GM21381 (cell line): Measurements from ENCODE around the gene MEGF6.

ENCODE experiments used
- ATAC-seq: cut with Tn5 transposase; IDR thresholded peaks from one replicate; pipeline ENCODE4 v1.9.1; 2021; ENCODE audit warnings: mild to moderate bottlenecking, moderate library complexity; ENCODE audit not compliant: unreplicated experiment

MEGF6 gene

DNA sequence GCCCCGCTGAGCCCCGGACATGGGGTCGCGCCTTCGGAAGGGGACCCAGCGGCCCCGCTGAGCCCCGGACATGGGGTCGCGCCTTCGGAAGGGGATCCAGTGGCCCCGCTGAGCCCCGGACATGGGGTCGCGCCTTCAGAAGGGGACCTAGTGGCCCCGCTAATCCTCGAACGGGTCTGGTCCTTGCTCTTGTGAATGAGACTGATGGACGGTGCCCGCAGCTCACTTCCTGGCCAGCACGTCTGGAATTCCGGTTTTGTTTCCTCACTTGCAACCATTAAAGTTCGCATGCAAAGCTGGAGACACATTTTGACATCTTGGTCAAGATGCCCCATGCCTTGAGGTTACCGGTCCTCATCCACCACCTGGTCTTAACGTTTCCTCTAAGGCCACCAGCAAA is 33.0 kb upstream of the MEGF6 start:
- ATAC-seq: no peak

DNA sequence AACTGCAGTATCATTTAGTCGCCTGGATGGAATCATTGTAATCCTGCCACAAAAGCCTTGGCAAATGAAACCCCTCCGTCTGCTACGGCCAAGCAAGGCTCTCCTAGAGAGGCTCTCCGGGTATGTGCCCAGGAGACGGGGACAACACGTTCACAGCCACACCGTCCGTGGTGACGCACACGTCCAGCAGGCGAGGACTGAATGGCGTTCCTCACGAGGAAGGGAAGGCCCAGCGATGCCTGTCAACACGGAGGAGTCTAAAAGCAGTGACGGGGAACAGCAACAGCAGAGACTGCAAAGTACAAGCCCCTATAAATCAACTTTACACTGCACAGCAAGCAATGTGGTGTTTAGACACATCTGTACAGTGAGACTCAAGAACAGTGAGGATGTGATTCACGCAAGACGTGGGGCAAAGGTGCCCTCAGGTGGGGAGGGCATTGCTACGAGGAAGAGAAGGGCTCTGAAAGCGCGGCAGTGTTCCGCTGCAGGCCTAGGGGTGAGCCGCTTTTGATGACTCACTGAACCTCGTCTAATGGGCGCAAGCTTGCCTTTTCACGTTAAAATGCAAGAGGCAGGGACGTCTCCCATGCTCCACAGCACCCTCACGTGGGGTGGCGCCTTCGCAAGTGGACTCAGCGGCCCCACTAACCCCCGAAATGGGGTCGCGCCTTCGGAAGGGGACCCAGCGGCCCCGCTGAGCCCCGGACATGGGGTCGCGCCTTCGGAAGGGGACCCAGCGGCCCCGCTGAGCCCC is 31.8 kb upstream of the MEGF6 start:
- ATAC-seq: no peak

DNA sequence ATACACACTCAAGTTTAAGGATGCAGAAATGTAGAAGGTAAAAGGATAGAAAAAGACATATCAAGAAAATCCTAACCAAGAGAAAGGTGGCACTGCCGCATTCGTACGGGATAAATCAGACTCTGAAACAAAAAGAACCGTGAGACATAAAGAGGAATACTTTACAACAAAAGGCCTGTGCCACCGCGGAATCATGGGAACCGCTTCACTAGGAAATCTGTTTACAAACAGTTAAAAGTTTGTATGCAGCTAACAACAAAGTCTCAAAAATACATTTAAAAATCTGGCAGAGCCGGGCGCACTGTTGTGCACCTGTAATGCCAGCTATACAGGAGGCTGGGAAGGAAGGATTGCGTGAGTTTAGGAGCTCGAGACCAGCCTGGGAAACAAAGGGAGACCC is 30.5 kb upstream of the MEGF6 start:
- ATAC-seq: no peak

DNA sequence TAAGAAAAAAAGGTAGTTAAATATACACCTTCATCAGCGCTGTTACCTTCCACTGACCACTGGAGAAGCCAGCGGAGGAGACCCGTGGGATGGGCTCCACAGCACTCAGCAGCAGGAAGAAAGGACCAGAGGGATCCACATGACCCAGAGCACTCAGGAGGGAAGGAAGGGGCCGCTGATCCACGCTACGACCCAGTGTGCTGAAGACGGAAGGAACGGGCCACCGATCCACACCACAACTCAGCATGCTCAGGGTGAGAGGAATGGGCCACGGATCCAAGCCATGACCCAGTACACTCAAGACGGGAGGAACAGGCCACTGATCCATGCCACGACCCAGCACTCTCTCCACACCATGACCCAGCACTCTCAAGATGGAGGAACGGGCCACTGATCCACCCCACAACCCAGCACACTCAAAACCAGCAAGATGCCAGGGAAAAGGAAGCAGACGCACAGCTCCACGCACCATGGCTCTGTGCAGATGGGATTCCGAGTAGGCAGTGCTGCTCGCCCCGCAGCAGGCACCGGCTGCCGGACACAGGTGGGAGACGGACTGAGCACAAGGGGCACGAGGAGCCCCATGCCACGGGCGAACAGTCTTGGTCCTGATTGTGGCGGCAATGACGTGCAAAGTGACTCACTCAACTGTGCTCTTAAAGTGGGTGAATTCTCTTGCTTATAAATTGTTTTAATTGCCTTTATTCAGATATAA is 29.9 kb upstream of the MEGF6 start:
- ATAC-seq: no peak

DNA sequence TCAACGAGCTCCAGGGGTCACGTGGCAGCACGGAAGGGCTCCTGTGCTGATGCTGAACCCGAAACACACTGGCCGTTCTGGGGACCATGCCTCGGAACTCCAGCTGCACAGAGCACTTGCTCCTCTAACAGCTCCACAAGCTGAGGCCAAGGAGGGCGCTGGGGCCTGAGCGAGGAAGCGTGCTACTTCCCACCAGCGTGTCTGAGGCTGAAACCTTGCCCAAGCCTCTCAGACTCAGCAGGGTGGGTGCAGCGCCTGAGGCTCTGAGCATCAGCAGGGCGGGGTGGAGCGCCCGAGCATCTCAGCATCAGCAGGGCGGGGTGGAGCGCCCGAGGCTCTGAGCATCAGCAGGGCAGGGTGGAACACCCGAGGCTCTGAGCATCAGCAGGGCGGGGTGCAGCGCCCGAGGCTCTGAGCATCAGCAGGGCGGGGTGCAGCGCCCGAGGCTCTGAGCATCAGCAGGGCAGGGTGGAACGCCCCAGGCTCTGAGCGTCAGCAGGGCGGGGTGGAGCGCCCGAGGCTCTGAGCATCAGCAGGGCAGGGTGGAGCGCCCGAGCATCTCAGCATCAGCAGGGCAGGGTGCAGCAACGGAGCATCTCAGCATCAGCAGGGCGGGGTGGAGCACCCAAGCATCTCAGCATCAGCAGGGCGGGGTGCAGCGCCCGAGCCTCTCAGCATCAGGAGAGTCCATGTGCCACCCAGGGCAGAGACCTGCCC is 29.0 kb upstream of the MEGF6 start:
- ATAC-seq: no peak

DNA sequence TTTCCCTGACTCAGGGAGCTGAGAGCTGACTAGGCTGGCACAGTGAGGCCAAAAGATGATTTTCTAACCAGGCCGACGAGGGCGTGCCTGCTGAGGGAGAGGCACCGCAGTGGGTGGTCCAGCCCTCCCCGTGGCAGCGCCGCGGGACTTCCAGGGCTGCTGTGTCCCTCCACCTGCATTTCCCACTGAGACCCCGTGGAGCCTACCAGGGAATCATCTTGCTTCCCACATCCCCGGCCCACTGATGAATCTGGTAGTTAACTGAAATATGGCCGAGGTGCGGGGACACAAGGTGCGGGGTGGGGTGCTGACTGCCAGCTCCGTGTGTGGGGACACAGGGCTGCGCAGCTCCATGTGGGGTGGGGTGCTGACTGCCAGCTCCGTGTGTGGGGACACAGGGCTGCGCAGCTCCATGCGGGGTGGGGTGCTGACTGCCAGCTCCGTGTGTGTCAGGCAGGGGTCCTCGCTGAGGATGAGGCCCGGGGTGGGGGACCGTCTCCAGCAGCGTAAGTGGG is 28.1 kb upstream of the MEGF6 start:
- no peak for ATAC-seq

DNA sequence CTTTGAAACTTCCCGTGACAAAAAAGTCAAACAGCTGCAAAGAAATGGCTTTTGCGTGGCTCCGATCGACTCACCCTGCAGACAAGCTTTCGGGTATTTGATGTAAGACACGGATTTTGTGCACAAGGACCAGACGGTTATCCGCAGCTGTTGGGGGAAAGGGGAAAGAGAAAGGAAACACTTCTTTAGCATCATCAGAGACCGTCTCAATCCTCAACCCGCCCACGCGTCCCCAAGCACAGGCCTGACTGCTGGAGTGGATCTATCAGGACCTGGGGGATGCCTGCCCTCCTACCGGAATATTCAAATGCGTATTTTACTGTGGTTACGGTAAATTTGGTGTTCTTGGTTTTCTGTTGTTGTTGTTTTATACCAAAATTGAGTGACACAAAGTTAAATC is 27.4 kb upstream of the MEGF6 start:
- no peak for ATAC-seq

DNA sequence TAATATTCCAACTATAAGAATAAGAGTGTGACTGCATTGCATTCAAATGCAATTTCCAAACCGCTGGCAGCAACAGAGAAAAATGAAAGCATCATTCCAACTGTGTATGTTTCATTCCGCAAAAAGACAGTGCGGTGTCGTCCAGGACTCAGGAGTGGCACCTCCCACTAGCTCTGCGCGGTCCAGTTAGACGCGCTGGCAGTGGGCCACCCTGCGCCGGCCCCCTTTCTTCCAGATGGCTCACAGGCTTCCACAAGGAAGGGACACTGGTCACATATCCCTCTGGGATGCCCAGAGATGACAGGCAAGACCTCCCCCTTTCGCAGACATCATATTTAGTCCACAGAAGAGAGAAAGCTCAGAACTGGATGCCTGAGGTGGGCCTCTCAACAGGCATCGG is 26.7 kb upstream of the MEGF6 start:
- no peak for ATAC-seq

DNA sequence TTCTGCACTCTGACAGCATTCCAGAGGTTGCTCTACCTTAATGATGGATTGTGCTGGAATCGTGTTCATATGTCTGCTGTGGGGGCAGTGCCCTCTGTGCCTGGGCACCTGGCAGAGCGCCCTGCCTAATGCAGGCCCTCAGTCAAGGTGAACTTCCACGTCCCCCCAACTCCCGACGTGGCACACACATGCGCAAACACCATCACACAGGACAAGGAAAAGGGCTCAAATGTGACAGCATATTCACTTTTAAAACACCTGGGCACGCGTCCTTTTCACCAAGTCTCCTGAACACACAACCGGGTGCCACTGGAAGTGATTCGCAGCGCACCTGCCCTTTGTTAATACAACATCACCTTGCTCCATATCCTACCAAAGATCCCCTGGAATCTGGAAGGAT is 25.2 kb upstream of the MEGF6 start:
- ATAC-seq: no peak

DNA sequence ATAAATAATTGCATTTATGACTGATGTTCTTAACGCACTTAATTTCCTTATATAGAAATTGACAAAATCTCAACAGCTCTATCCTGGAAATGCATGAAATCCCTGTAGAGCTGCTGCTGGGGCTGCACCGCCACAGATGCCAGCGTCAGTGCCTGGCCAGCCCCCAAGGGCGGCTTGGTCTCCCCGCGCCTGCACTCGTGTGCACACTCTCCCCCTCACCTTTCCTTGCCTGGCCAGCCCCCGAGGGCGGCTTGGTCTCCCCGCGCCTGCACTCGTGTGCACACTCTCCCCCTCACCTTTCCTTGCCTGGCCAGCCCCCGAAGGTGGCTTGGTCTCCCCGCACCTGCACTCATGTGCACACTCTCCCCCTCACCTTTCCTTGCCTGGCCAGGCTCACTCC is 24.8 kb upstream of the MEGF6 start:
- ATAC-seq: no peak

DNA sequence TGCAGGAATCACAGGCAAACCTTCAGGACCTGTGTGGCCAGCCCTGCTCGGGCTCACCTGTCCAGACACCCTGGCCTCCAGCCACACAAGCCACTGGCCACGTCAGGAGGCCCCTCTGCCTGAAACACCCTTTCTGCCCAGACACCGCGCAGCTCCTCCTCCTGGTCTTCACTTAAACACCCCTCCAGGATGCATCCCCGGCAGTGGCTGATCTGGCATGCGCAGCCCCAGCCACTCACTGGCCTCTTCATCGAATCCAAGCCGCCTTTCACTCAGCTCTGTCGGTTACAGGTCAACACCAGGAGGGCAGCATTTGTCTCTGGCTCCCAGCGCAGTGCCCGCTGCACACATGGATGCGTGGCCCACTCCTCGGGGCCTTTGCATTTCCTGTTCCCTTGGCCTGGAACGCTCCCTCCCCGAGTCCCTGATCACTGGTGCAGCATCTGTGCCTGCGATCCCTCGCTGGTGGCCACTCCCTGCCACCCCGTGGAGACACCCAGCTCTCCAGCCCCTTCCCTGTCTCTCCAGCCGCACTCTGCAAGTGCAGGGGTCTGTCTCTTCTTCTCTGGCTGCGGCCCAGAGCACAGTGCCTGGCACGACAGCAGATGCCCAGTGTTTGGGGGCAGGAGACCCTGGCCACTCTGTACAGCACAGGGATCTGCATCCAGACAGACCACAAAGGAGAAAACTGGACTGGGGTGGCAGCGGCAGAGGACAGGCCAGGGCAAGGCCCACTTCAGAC is 22.9 kb upstream of the MEGF6 start:
- ATAC-seq: no peak

DNA sequence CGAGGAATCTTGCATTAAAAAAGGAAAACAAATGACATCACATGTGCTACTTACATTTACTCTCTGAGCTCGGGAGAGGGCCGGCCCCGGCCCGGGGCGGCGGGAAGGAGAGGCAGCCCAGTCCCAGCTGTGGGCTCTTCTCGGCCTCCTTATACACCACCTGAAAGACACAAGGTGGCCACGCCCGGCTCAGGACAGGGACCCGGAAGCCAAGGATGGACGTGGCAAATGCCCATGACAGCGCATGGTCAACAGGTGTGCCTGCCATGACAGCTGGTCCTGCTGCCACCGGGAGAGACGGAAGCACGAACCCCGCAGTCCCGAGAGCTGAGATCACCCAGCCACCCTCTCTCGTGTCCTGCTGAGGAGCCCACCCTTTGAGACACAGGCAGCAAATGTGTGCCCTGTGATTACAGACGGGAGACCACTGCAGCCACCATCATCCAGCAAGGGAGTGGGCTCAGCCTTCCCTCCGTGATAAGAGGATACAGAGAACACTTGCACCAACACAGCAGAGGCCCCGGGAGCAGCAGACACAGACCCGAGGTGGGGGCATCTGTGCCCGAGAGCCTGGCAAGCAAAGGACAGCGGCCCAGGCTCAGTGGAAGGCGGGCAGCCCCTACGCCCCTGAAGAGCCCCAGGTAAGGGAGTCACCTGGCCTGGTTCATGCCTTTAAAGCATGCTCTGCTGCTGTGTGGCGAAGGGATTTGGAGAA is 22.2 kb upstream of the MEGF6 start:
- no peak for ATAC-seq

DNA sequence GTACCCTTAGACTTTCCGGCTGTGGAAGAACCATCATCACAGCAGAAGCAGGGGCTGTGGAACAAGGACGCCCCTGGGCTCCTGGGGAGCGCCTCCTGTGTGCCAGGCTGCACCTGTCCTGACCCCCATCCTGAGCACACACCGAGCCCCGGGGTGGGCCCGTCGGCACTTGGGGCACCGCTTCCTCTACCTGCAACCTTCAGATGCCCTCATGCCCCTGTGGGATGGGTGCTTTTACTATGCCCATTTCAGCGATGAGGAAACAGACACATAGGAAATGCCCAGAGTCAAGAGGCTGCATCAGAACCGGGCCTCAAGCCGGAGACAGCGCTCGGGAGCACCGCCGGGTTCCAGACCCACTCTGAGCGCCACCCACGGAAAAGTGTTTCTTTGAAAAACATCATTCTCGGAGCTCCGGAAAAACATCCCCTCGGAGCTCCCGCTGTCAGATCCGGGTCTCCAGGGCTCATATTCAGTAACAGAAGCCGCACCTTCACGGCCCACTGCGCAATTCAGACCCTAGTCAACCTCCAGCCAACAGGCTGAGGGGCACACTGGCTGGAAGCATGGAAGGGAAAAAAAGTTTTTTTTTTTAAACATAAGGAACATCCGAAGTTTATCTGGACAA is 21.5 kb upstream of the MEGF6 start:
- ATAC-seq: no peak

DNA sequence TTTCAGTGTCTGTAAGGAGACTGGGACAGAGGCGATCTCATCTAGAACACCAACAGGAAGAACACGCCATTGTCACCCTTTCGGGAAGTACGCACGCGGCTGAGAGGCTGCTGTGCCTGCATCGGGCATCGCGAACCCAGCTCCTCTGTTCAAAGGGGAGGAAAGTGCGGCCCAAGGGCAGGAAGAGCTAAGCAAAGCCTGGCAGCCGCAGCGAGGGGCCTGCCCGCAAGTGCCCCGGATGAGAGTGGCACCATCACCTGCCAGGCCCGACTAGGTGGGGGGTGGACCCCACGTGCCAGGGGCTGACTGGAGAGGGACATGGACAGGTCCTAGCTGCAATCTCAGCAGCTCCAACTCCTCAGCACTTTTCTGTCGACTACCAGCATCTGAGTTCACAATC is 21.0 kb upstream of the MEGF6 start:
- no peak for ATAC-seq

DNA sequence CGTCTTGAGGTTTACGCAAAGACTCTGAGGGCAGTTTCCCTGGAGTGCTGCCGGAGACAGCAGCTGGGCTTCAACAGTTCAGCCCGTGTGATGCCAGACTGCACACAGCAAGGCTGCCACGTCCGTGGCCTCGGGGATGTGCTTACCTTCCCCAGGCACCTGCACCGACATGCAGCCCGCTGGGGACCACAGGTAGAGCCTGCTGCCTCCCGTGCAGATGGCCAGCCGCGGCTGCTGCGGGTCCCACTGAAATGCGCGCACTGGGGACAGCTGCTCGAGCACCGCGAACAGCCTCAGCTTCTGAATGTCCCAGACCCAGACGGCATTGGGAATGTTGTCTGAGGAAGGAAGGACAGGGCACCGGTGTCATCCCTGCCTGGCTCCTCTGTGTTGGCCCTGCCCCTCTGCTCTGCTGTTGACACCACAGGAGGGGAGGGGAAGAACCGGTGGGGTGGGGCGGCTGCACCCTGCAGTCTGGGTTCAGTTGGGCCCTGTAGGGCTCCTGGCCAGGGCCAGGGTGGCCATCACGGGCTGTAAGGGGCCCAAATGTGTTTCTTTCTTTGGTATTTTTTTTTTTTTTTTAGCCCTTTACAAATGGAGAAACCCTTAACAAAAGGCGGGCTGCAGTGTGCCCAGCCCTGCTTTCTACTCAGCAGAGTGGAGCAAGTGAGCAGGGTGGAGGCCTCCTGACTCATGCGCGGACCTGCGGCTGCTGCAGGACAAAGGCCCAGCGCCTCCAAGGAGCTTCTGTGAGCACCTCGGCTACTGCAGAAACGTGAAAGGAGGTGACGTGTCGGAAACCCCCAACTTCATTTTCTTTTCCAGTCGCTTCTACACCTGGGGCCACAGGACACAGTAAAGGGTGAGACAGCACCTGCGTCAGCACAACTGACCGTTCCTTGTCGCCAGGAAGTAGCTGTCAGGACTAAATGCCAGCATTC is 20.3 kb upstream of the MEGF6 start:
- ATAC-seq: no peak

DNA sequence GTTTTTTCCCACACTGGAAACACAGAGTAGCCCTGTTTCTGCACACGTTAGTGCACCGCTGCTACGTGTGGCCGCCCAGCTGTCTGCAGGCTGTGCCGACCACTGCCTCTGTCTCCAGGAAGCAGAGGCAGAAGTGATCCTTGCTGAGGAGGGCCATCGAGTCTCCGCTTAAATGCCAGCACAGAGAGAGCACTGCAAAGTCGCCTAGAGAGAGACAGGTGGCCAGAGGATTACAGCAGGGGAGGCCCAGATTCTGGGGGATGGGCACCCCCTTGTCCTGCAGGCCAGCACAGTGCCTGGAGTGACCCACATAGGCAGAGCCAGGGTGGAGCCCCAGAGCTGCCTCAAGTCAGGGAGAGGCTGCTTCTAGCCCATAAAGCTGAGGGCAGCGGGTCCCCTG is 19.6 kb upstream of the MEGF6 start:
- no peak for ATAC-seq

DNA sequence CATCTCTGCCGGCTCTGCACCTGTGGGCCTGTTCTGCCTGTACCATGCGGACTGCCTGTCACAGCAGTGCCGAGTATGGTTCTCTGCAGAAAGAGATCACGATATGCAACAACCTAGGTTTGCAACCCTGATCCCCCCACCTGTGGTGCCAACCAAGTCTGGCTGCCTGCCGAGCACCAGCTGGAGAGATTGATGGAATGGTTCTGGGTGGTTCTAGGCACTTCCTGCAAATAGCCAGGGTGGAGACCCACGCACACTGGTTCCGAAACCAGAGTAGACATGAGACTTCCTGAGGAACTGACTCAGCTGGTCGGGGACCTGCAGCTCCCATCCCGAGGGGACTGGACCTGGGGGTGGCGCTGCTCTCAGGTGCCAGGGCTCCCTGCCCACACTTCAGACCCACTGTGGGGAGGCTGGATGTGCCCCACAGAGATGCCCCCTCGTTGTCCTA is 18.9 kb upstream of the MEGF6 start:
- ATAC-seq: no peak

DNA sequence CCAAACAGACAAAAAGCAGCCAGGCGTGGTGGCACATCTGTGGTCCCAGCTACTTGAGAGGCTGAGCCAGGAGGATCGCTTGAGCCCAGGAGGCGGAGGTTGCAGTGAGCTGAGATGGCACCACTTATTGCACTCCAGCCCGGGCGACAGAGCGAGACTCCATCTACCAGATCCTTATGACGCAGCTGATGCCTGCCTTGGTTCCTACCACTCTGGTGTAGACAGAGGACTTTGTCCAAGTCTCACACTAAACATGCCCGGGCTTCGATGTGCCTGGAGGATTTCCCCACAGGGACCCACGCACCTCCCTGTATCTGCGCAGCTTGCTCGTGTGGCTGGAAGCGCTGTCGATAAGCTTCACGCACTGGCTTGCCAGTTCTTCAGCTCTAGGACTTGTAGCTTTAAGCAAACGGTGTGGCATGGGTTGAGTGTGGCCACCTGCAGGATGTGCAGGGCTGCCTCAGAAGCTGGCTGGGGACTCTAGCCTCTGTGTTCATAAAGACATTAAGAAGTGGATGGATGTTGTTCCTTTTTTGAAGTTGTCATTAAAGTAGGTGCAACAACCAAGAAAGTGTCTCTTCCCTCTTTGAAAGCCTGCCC is 18.4 kb upstream of the MEGF6 start:
- ATAC-seq: no peak
